Neural cell (in vitro differentiated cells): ENCODE data around the gene SMARCB1. TPM values are rescaled to one million over a fixed set of nuclear protein-coding genes. Genes with fewer than 3 reads are reported as not detected.

Experiments used
- H2AFZ ChIP-seq: fragments of 200-600, 300-800 bp; sonication (generic), shearing (Covaris generic); 2 replicates; pipeline ENCODE4 v1.6.0; 2014; ENCODE audit warnings: low read depth, mild to moderate bottlenecking, antibody characterized with exemption, low read length, moderate library complexity
- H3F3A ChIP-seq: fragments of 200-600 bp; shearing (Covaris generic); 2 replicates; pipeline ENCODE4 v1.6.1; 2016; ENCODE audit warnings: mild to moderate bottlenecking, moderate library complexity, mixed read lengths, antibody characterized with exemption, low read length; ENCODE audit not compliant: insufficient read depth, poor library complexity, severe bottlenecking
- H3K27ac ChIP-seq: fragments of 200-600, 300-800 bp; sonication (generic), shearing (Covaris generic); 2 replicates; pipeline ENCODE4 v1.5.1; 2014; ENCODE audit warnings: mild to moderate bottlenecking, low read length, moderate library complexity
- H3K27me3 ChIP-seq: fragments of 300-800, 200-600 bp; sonication (generic), shearing (Covaris generic); 2 replicates; pipeline ENCODE4 v1.6.0; 2014; ENCODE audit warnings: mild to moderate bottlenecking, low read depth, low read length, moderate library complexity; ENCODE audit not compliant: insufficient read depth
- H3K36me3 ChIP-seq: fragments of 300-800, 200-600 bp; sonication (generic), shearing (Covaris generic); 2 replicates; pipeline ENCODE4 v1.5.1; 2014; ENCODE audit warnings: mild to moderate bottlenecking, antibody characterized with exemption, low read length, moderate library complexity; ENCODE audit not compliant: insufficient read depth
- H3K4me2 ChIP-seq: fragments of 300-800, 200-600 bp; sonication (generic), shearing (Covaris generic); 2 replicates; pipeline ENCODE4 v1.6.0; 2014; ENCODE audit warnings: mild to moderate bottlenecking, low read length
- H3K4me3 ChIP-seq: fragments of 300-800, 200-600 bp; sonication (generic), shearing (Covaris generic); 2 replicates; pipeline ENCODE4 v1.5.1; 2014; ENCODE audit warnings: mild to moderate bottlenecking, low read length, moderate library complexity
- H3K79me2 ChIP-seq: fragments of 200-600 bp; shearing (Covaris generic); replicated peaks from 2 replicates; pipeline ENCODE4 v1.6.0; 2014; ENCODE audit warnings: mild to moderate bottlenecking, low read length, moderate library complexity; ENCODE audit not compliant: insufficient read depth
- H3K9ac ChIP-seq: fragments of 300-800, 200-600 bp; sonication (generic), shearing (Covaris generic); 2 replicates; pipeline ENCODE4 v1.6.1; 2016; ENCODE audit warnings: mild to moderate bottlenecking, low read length, mixed read lengths
- H3K9me2 ChIP-seq: fragments of 200-600 bp; shearing (Covaris generic); 2 replicates; pipeline ENCODE4 v1.6.1; 2016; ENCODE audit warnings: mild to moderate bottlenecking, low read length, mixed read lengths; ENCODE audit not compliant: insufficient read depth
- H3K9me3 ChIP-seq: fragments of 200-600, 300-800 bp; sonication (generic), shearing (Covaris generic); 2 replicates; pipeline ENCODE4 v1.6.1; 2016; ENCODE audit warnings: mild to moderate bottlenecking, mixed run types, low read length, moderate library complexity, mixed read lengths
- H4K20me1 ChIP-seq: fragments of 200-600 bp; shearing (Covaris generic); 2 replicates; pipeline ENCODE4 v1.6.1; 2016; ENCODE audit warnings: mild to moderate bottlenecking, mixed run types; ENCODE audit not compliant: insufficient read depth
- EP300 ChIP-seq: fragments of 450-650 bp; conservative IDR thresholded peaks from 2 replicates; pipeline ENCODE4 v1.6.1; 2014; ENCODE audit warnings: antibody characterized with exemption, mild to moderate bottlenecking, moderate library complexity; ENCODE audit not compliant: poor library complexity, severe bottlenecking
- EZH2 ChIP-seq: fragments of 200-600, 300-800 bp; shearing (Covaris generic), sonication (generic); IDR thresholded peaks from 2 replicates; pipeline ENCODE4 v1.6.1; 2014; ENCODE audit warnings: antibody characterized with exemption, low read length, borderline replicate concordance, mild to moderate bottlenecking; ENCODE audit not compliant: insufficient read depth, poor library complexity, severe bottlenecking
- MXI1 ChIP-seq: fragments of 450-650 bp; conservative IDR thresholded peaks from 2 replicates; pipeline ENCODE4 v1.6.1; 2014; ENCODE audit warnings: antibody characterized with exemption, mild to moderate bottlenecking; ENCODE audit not compliant: poor library complexity, severe bottlenecking
- POLR2AphosphoS5 ChIP-seq: IDR thresholded peaks from 2 replicates; pipeline ENCODE4 v1.6.1; 2012
- RAD21 ChIP-seq: fragments of 450-650 bp; conservative IDR thresholded peaks from 2 replicates; pipeline ENCODE4 v1.6.1; 2014; ENCODE audit warnings: antibody characterized with exemption, mild to moderate bottlenecking, moderate library complexity
- SMC3 ChIP-seq: fragments of 450-650 bp; conservative IDR thresholded peaks from 2 replicates; pipeline ENCODE4 v1.6.1; 2014; ENCODE audit warnings: antibody characterized with exemption, mild to moderate bottlenecking, moderate library complexity; ENCODE audit not compliant: poor library complexity
- TAF1 ChIP-seq: IDR thresholded peaks from 2 replicates; pipeline ENCODE4 v1.6.1; 2012; ENCODE audit warnings: low read depth
- polyA plus RNA-seq: library from polyadenylated mRNA; depleted of rRNA; stranded (reverse); fragments of >200 nt; gene quantifications from 2 replicates; pipeline ENCODE4 v1.2.3, GENCODE V29; 2014
- TF ChIP-seq, protein P1 (sequence below): IDR thresholded peaks from 2 replicates; pipeline ENCODE4 v1.6.1; 2012; ENCODE audit warnings: borderline replicate concordance
- TF ChIP-seq, protein P2 (sequence below): fragments of 450-650 bp; IDR thresholded peaks from 2 replicates; pipeline ENCODE4 v1.5.1; 2014; ENCODE audit warnings: antibody characterized with exemption, mild to moderate bottlenecking, moderate library complexity; ENCODE audit not compliant: poor library complexity, severe bottlenecking

SMARCB1 gene
- polyA plus RNA-seq, 1 donor from 2014 or later = 97.5 TPM

DNA sequence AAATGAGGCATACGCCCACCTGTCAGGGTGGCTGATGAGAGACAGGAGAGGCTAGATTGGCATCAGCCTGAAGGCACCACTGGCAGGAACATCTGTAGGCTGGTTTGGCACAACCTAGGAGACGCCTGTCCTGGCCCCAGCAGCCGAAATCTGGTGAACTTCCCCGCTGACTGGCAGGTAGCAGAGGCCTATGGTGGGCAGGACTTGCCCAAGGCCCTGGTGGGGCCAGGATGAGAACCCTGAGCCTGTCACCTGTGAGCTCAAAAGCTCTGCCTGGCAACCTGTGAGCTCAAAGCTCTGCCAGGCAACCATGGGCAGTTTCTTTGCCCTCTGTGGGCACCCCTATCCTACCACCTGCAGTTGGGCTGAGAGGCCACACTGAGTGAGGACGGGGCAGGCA, 49.5 kb downstream of the SMARCB1 start:
- Histone ChIP-seq H3K4me2 (no peak overlapping the region), H3K9me3 (no peaks in the 10 kb centered on the region), H2AFZ (no peak overlapping the region), H3K79me2 (peaks cover 2% of the 10 kb centered on the region), H3K27me3 (no peaks in the 10 kb centered on the region), H4K20me1 (no peaks in the 10 kb centered on the region), H3K9me2 (no peaks in the 10 kb centered on the region), H3K27ac (no peak overlapping the region), H3K4me3 (no peak overlapping the region), H3K9ac (no peak overlapping the region), H3K36me3 (no peaks in the 10 kb centered on the region), H3F3A (no peaks in the 10 kb centered on the region)
- TF ChIP-seq POLR2AphosphoS5 (no peak), RAD21 (no peak), EP300 (no peak), MXI1 (no peak), TAF1 (no peak), SMC3 (no peak), EZH2 (no peak)
- TF ChIP-seq, protein P1, sequence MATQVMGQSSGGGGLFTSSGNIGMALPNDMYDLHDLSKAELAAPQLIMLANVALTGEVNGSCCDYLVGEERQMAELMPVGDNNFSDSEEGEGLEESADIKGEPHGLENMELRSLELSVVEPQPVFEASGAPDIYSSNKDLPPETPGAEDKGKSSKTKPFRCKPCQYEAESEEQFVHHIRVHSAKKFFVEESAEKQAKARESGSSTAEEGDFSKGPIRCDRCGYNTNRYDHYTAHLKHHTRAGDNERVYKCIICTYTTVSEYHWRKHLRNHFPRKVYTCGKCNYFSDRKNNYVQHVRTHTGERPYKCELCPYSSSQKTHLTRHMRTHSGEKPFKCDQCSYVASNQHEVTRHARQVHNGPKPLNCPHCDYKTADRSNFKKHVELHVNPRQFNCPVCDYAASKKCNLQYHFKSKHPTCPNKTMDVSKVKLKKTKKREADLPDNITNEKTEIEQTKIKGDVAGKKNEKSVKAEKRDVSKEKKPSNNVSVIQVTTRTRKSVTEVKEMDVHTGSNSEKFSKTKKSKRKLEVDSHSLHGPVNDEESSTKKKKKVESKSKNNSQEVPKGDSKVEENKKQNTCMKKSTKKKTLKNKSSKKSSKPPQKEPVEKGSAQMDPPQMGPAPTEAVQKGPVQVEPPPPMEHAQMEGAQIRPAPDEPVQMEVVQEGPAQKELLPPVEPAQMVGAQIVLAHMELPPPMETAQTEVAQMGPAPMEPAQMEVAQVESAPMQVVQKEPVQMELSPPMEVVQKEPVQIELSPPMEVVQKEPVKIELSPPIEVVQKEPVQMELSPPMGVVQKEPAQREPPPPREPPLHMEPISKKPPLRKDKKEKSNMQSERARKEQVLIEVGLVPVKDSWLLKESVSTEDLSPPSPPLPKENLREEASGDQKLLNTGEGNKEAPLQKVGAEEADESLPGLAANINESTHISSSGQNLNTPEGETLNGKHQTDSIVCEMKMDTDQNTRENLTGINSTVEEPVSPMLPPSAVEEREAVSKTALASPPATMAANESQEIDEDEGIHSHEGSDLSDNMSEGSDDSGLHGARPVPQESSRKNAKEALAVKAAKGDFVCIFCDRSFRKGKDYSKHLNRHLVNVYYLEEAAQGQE = no peak
- TF ChIP-seq, protein P2, sequence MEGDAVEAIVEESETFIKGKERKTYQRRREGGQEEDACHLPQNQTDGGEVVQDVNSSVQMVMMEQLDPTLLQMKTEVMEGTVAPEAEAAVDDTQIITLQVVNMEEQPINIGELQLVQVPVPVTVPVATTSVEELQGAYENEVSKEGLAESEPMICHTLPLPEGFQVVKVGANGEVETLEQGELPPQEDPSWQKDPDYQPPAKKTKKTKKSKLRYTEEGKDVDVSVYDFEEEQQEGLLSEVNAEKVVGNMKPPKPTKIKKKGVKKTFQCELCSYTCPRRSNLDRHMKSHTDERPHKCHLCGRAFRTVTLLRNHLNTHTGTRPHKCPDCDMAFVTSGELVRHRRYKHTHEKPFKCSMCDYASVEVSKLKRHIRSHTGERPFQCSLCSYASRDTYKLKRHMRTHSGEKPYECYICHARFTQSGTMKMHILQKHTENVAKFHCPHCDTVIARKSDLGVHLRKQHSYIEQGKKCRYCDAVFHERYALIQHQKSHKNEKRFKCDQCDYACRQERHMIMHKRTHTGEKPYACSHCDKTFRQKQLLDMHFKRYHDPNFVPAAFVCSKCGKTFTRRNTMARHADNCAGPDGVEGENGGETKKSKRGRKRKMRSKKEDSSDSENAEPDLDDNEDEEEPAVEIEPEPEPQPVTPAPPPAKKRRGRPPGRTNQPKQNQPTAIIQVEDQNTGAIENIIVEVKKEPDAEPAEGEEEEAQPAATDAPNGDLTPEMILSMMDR = no peak

DNA sequence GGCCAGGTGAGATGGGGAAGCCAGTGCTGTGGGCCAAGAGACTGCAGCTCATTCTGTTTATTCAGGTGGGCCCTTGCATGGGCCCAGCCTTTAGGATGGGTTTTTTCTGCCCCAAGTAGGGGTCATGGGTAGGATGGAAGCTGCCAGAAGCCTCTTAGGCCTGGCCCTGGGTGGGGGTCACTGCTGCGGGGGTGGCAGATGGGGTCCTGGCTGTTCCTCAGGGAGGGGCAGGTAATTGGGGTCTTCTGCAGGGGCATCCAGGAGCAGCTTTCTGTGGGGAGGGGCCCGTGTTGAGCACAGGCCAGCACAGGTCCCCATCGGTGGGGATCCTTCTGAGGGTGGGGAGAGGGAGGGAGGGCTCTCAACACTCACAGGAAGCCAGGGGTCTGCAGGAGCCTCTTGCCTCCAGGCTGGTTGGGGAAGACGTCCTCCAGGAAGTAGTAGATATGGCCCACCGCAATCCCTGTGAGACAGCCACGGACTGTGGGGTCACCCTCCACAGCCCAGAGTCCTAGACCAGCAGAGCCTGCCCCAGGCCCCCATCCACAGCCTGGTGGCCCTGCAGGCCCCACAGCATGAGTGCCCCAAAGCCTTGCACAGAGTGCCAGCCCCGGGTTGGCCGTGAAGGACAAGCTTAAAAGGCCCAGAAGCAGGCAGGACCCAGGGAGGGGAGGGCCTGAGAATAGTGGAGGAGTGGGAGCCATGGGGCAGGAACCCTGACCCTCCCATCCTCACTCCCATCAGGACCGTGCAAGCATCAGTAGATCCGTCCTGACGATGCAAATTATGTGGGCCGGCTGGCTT, 50.1 kb downstream of the SMARCB1 start:
- no peaks in the 10 kb centered on the region for H3K79me2 ChIP-seq
- no peak overlapping the region for H2AFZ ChIP-seq
- no peak overlapping the region for H3K27ac ChIP-seq
- TF ChIP-seq TAF1 = no peak
- TF ChIP-seq, protein P1 = no peak
- TF ChIP-seq, protein P2 = no peak
- no peak for TF ChIP-seq RAD21
- TF ChIP-seq EZH2 = no peak
- no peak for TF ChIP-seq POLR2AphosphoS5
- TF ChIP-seq SMC3 = no peak
- H3K9ac ChIP-seq = no peak overlapping the region
- H3K36me3 ChIP-seq = no peaks in the 10 kb centered on the region
- no peaks in the 10 kb centered on the region for H3K27me3 ChIP-seq
- H4K20me1 ChIP-seq = no peaks in the 10 kb centered on the region
- H3K9me3 ChIP-seq = no peaks in the 10 kb centered on the region
- H3K9me2 ChIP-seq = no peaks in the 10 kb centered on the region
- no peak overlapping the region for H3K4me2 ChIP-seq
- no peak overlapping the region for H3K4me3 ChIP-seq
- H3F3A ChIP-seq = no peaks in the 10 kb centered on the region
